GM04503 (cell line): ENCODE data around the gene FGF18.

ENCODE experiments used
- DNase-seq: peaks from one replicate; pipeline ENCODE4 v3.0.0-alpha.2; 2012; ENCODE audit warnings: low read depth

The FGF18 gene

GRCh38 chr5:171470420-171470819 lies 51.0 kb downstream of the FGF18 start:
- DNase-seq = no peak

GRCh38 chr5:171474230-171474813 lies 54.9 kb downstream of the FGF18 start:
- no peak for DNase-seq

GRCh38 chr5:171475596-171475995 lies 56.1 kb downstream of the FGF18 start:
- no peak for DNase-seq

GRCh38 chr5:171476701-171477100 lies 57.3 kb downstream of the FGF18 start:
- DNase-seq = no peak

- no peak for DNase-seq
Observed at GRCh38 chr5:171477101-171477500, 57.7 kb downstream of the FGF18 start.

GRCh38 chr5:171477666-171478065 lies 58.2 kb downstream of the FGF18 start:
- no peak for DNase-seq

GRCh38 chr5:171478946-171479775 lies 59.7 kb downstream of the FGF18 start:
- no peak for DNase-seq

- no peak for DNase-seq
Observed at GRCh38 chr5:171479776-171480125, 60.3 kb downstream of the FGF18 start.

- DNase-seq = no peak
Observed at GRCh38 chr5:171480239-171480638, 60.8 kb downstream of the FGF18 start.

GRCh38 chr5:171481571-171482433 lies 62.4 kb downstream of the FGF18 start:
- DNase-seq = no peak

GRCh38 chr5:171482434-171482730 lies 62.9 kb downstream of the FGF18 start:
- DNase-seq = no peak

- DNase-seq = no peak
Observed at GRCh38 chr5:171483551-171484135, 64.2 kb downstream of the FGF18 start.

GRCh38 chr5:171484460-171484899 lies 65.0 kb downstream of the FGF18 start:
- DNase-seq = no peak

GRCh38 chr5:171485668-171486067 lies 66.2 kb downstream of the FGF18 start:
- no peak for DNase-seq

- no peak for DNase-seq
Observed at GRCh38 chr5:171486613-171487012, 67.2 kb downstream of the FGF18 start.

- no peak for DNase-seq
Observed at GRCh38 chr5:171488876-171489275, 69.4 kb downstream of the FGF18 start.

- DNase-seq = no peak
Observed at GRCh38 chr5:171492781-171493180, 73.3 kb downstream of the FGF18 start.

GRCh38 chr5:171493646-171494393 lies 74.4 kb downstream of the FGF18 start:
- DNase-seq = no peak

GRCh38 chr5:171494452-171495121 lies 75.1 kb downstream of the FGF18 start:
- DNase-seq = peak; percentile 60

GRCh38 chr5:171495122-171495700 lies 75.8 kb downstream of the FGF18 start:
- no peak for DNase-seq

GRCh38 chr5:171496456-171496855 lies 77.0 kb downstream of the FGF18 start:
- no peak for DNase-seq
